Endothelial cell of umbilical vein (primary cell): Measurements from ENCODE around the gene DYNC2H1. TPM values are rescaled to one million over a fixed set of nuclear protein-coding genes. Genes with fewer than 3 reads are reported as not detected.

Experiments used
- BruUV-seq: library from RNA; stranded (reverse); fragments of 400-500 nt; replicated peaks from 2 replicates; lab custom pipeline; 2021; lab: Mats Ljungman, UMichigan
- CTCF ChIA-PET: fragments of 300-600, 350-600 bp; sonication (Branson Sonifier 250); formaldehyde crosslinking; loops from one replicate; lab custom pipeline; 2021; ENCODE audit warnings: antibody characterized with exemption, inconsistent platforms; lab: Charles Lee
- POLR2A ChIA-PET: fragments of 300-600, 350-600 bp; sonication (Branson Sonifier 250); formaldehyde crosslinking; loops from one replicate; lab custom pipeline; 2021; ENCODE audit warnings: antibody characterized with exemption, inconsistent platforms; lab: Charles Lee
- DNase-seq: peaks from one replicate; pipeline ENCODE4 v3.0.0-alpha.2; 2011; ENCODE audit warnings: low read depth, low spot score
- FAIRE-seq: peaks from 2 replicates; lab custom pipeline; 2011; peaks lifted over from hg19 to GRCh38; lab: Jason Lieb, UNC
- H2AFZ ChIP-seq: 2 replicates; pipeline ENCODE4 v1.6.0; 2012; ENCODE audit warnings: low read depth, low read length, control low read depth, inconsistent platforms
- H3K27ac ChIP-seq: 2 replicates; pipeline ENCODE4 v1.5.1; 2011; ENCODE audit warnings: low read depth, mild to moderate bottlenecking, control low read depth, low read length, moderate library complexity; ENCODE audit not compliant: insufficient read depth
- H3K27me3 ChIP-seq, 2 experiments: 2 replicates each; pipeline versions ENCODE4 v1.6.0 to v1.6.1; 2011; ENCODE audit warnings: low read length in 2 of 2, mixed read lengths in 1 of 2; ENCODE audit not compliant: control insufficient read depth in 2 of 2, insufficient read depth in 2 of 2
- H3K36me3 ChIP-seq, 2 experiments: 2 replicates in 1 of 2; 3 replicates in 1 of 2; pipeline ENCODE4 v1.5.1; 2011; ENCODE audit warnings: low read length in 2 of 2, mild to moderate bottlenecking in 1 of 2, moderate library complexity in 1 of 2; ENCODE audit not compliant: control insufficient read depth in 2 of 2, insufficient read depth in 2 of 2; ENCODE audit errors: extremely low read depth in 1 of 2
- H3K4me1 ChIP-seq: 3 replicates; pipeline ENCODE4 v1.5.1; 2011; ENCODE audit warnings: mild to moderate bottlenecking, low read length; ENCODE audit not compliant: control insufficient read depth, insufficient read depth; ENCODE audit errors: extremely low read depth
- H3K4me2 ChIP-seq: 2 replicates; pipeline ENCODE4 v1.6.1; 2011; ENCODE audit warnings: low read length, control low read depth, mixed read lengths; ENCODE audit not compliant: insufficient read depth
- H3K4me3 ChIP-seq, 3 experiments: fragments of 200-600 bp in 1 of 3; sonication (generic), shearing (Covaris generic) in 1 of 3; replicated peaks in 1 of 3; 2 replicates each; pipeline ENCODE4 v1.5.1; 2011 to 2016; ENCODE audit warnings: control low read depth in 3 of 3, low read length in 3 of 3, mild to moderate bottlenecking in 2 of 3, inconsistent platforms in 1 of 3, low read depth in 1 of 3, moderate library complexity in 1 of 3; ENCODE audit not compliant: insufficient read depth in 1 of 3
- H3K79me2 ChIP-seq: 2 replicates; pipeline ENCODE4 v1.6.0; 2012; ENCODE audit warnings: low read length, inconsistent platforms; ENCODE audit not compliant: control insufficient read depth, insufficient read depth
- H3K9ac ChIP-seq: replicated peaks from 2 replicates; pipeline ENCODE3; 2011; ENCODE audit warnings: low read length, control low read depth; ENCODE audit not compliant: insufficient read depth; ENCODE audit errors: extremely low read depth
- H3K9me1 ChIP-seq: replicated peaks from 3 replicates; pipeline ENCODE4 v1.6.0; 2011; ENCODE audit warnings: mild to moderate bottlenecking, low read length; ENCODE audit not compliant: control insufficient read depth, insufficient read depth; ENCODE audit errors: extremely low read depth
- H3K9me3 ChIP-seq: replicated peaks from 2 replicates; pipeline ENCODE4 v1.5.1; 2012; ENCODE audit warnings: low read length, inconsistent platforms; ENCODE audit not compliant: control insufficient read depth, insufficient read depth
- H4K20me1 ChIP-seq: replicated peaks from 2 replicates; pipeline ENCODE3; 2011; ENCODE audit warnings: mild to moderate bottlenecking, low read length; ENCODE audit not compliant: control insufficient read depth, insufficient read depth; ENCODE audit errors: extremely low read depth
- CTCF ChIP-seq, 2 donors: IDR thresholded peaks; 1 replicate in 1 of 2; 2 replicates in 1 of 2; pipeline ENCODE4 v1.5.1; 2011; ENCODE audit warnings: low read length in 2 of 2, mild to moderate bottlenecking in 2 of 2, moderate library complexity in 2 of 2, control low read depth in 1 of 2, inconsistent platforms in 1 of 2, low read depth in 1 of 2; ENCODE audit not compliant: insufficient read depth in 1 of 2; ENCODE audit errors: extremely low read depth in 1 of 2
- EZH2 ChIP-seq: IDR thresholded peaks from 2 replicates; pipeline ENCODE4 v1.6.1; 2012; ENCODE audit warnings: borderline replicate concordance, low read depth, mild to moderate bottlenecking, moderate library complexity, low read length, inconsistent platforms; ENCODE audit not compliant: severe bottlenecking
- FOS ChIP-seq: IDR thresholded peaks from 2 replicates; pipeline ENCODE4 v1.6.1; 2011; ENCODE audit warnings: mild to moderate bottlenecking, low read length, moderate library complexity, borderline replicate concordance; ENCODE audit not compliant: insufficient read depth
- GATA2 ChIP-seq: IDR thresholded peaks from 2 replicates; pipeline ENCODE4 v1.7.0; 2011; ENCODE audit warnings: low read depth, mild to moderate bottlenecking, moderate library complexity, mixed read lengths, low read length; ENCODE audit not compliant: insufficient read length, insufficient read depth
- JUN ChIP-seq: IDR thresholded peaks from 2 replicates; pipeline ENCODE4 v1.6.1; 2011; ENCODE audit warnings: borderline replicate concordance, low read depth; ENCODE audit not compliant: insufficient read length, insufficient read depth
- MYC ChIP-seq: IDR thresholded peaks from one replicate; pipeline ENCODE4 v1.6.1; 2011; ENCODE audit warnings: mild to moderate bottlenecking, low read depth, low read length
- POLR2A ChIP-seq: IDR thresholded peaks from 2 replicates; pipeline ENCODE4 v1.6.1; 2012; ENCODE audit warnings: low read depth, mild to moderate bottlenecking, control low read depth, low read length
- POLR2AphosphoS5 ChIP-seq: IDR thresholded peaks from 2 replicates; pipeline ENCODE4 v1.6.1; 2012; ENCODE audit warnings: low read depth, mild to moderate bottlenecking, control low read depth, low read length, moderate library complexity; ENCODE audit not compliant: insufficient read depth
- dilution Hi-C: fragments of 300-500 bp; cut with MboI; formaldehyde crosslinking; loops from one replicate; pipeline ENCODE4 v1.15.0; 2019; ENCODE audit warnings: low sequenced_read_pairs; ENCODE audit not compliant: extremely low pct_ligation_motif_present
- intact Hi-C: fragments of 100-400 bp; cut with micrococcal nuclease; formaldehyde crosslinking; loops from one replicate; pipeline ENCODE4 v1.10.0; 2022
- polyA plus RNA-seq, 4 experiments: library from polyadenylated mRNA; depleted of rRNA in 3 of 4; stranded (reverse) in 3 of 4; unstranded in 1 of 4; fragments of >200 nt; gene quantifications; 2 replicates each; pipeline versions ENCODE4 v1.2.1 to v1.2.3, GENCODE V29; 2011 to 2012; ENCODE audit warnings: missing spikeins in 1 of 4
- total RNA-seq: library from RNA; stranded (reverse); gene quantifications from 2 replicates; pipeline ENCODE4 v1.2.3, GENCODE V29; 2021
- TF ChIP-seq, protein P1 (sequence below): IDR thresholded peaks from 2 replicates; pipeline ENCODE4 v1.6.1; 2011; ENCODE audit not compliant: insufficient read depth, insufficient read length

The DYNC2H1 gene
- total and polyA plus RNA-seq, 2 donors (not counting 3 experiments of a cell fraction or from before 2014, with no cell fraction given) = 1.9 to 4.2 TPM

GRCh38 chr11:103294516-103294915 is 185.3 kb downstream of the DYNC2H1 start:
- no peak for FAIRE-seq
- Histone ChIP-seq H3K9me3 (peaks cover 4% of the 10 kb centered on the region), H4K20me1 (no peaks in the 10 kb centered on the region), H3K9ac (no peak overlapping the region), H3K9me1 (no peaks in the 10 kb centered on the region), H2AFZ (no peak overlapping the region), H3K27ac (no peak overlapping the region), H3K4me2 (no peak overlapping the region), H3K36me3 (no peaks in the 10 kb centered on the region), H3K4me1 (no peaks in the 10 kb centered on the region), H3K79me2 (no peaks in the 10 kb centered on the region), H3K27me3 (no peaks in the 10 kb centered on the region), H3K4me3 (no peak overlapping the region)
- dilution Hi-C loops = no loop called here
- no peak for DNase-seq
- POLR2A ChIA-PET = no interaction called here
- intact Hi-C loops = no loop called here
- no TSS peak for BruUV-seq
- TF ChIP-seq GATA2 (no peak), POLR2AphosphoS5 (no peak), FOS (no peak), POLR2A (no peak), MYC (no peak), EZH2 (no peak), CTCF (IDR thresholded peaks at IDR 0.05; ENCODE audit: extremely low read depth in 1 of 2, insufficient read depth in 1 of 2, low read depth in 1 of 2, low read length in 2 of 2) (no peak), JUN (no peak)
- TF ChIP-seq, protein P1, sequence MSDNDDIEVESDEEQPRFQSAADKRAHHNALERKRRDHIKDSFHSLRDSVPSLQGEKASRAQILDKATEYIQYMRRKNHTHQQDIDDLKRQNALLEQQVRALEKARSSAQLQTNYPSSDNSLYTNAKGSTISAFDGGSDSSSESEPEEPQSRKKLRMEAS = no peak
- CTCF ChIA-PET = no interaction called here
